HG03354 (cell line): Measurements from ENCODE around the gene OPTC.

Source experiments
- ATAC-seq: cut with Tn5 transposase; IDR thresholded peaks from one replicate; pipeline ENCODE4 v1.9.1; 2021; ENCODE audit warnings: mild to moderate bottlenecking; ENCODE audit not compliant: unreplicated experiment, poor library complexity, severe bottlenecking

OPTC gene

DNA sequence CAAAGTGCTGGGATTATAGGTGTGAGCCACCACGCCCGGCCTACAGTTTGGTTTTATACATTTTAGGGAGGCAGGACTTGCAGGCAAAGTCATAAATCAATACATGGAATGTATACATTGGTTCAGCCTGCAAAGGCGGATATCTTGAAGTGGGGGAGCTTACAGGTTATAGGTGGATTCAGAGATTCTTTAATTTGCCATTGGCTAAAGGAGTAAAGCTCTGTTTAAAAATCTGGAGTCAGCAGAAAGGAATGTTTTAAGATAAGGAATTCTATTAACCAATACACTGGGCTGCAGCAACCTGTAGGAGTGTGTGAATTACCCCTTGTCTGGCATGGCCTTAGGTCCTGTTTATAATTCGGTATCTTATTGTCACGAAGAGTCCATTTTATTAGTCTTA, 57.6 kb downstream of the OPTC start:
- ATAC-seq = no peak

DNA sequence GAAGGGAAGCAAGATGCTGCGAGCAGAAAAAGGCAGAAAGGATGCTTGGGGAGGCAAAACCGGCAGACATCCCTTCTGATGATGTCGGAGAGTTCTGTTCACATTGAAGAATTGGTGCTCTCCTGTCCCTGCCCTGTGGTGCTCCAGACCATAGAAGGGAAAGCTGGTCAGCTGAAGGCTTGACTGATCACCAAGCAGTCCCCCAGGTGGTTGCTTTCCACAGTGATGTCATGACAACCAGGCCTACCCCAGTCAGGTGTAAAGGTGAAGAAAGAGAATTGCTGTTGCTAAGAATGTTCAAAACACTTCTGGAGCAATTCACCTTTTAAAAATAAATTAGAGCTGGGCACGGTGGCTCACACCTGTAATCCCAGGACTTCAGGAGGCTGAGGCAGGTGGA, 59.5 kb downstream of the OPTC start:
- ATAC-seq = no peak

DNA sequence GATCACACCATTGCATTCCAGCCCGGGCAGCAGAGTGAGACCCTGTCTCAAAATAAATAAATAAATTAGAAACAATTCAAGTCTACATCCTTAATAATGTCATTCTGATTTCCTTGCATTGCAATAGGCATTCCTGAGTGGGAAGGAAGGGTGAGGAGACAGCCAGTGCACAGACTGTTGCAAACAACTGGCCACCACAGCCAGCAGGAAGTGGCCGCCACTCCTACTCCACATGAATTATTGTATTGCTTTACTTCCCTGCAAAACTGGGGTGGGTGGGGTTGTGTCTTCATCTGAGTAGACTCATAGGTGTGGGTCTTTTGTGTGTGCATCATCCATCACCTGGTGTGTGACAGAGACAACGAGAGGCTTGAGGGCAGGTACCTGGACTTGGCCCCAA, 60.1 kb downstream of the OPTC start:
- ATAC-seq = no peak

DNA sequence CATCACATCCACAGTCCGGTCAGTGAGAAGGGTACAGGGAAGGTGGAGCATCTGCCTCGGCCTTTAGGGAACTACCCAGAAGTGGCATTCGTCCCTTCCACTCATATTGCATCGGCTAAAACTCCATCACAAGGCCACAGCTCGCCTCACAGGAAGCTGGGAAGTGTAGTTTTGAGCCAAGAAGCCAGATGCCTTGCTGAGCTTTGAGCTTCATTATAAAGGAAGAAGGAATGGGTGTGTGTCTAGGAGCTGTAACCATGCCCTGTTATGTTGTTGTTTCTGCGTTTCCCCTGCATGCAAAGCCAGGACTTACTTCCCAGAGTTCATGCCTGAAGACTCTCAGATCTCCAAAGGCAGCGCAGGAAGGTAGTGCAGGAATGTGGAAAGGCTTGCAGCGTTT, 61.1 kb downstream of the OPTC start:
- no peak for ATAC-seq

DNA sequence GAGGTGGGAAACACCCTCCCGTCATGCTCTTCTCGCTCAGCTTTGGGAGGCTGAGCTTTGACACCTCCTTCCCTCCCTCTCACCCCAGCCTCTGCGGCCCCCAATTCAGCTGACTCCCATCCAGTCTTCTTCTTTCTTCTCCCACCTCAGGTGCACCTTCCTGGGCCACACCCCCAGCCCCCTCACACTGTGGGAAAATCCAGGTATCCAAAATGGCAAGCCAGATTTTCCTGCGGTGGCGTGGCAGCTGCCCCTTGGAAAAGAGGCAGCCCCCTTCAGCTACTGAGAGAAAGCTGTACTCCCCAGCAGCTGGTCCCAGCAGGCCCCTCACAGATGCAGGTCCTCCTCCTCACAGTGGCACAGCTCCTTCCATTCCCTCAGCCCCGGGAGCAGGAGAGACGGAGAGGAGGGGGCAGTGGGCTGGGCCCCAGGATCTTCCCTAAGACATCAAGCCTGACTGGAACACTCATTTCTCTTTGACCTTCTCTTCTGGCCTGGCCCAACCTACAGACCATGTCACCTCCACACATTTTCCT, 61.6 kb downstream of the OPTC start:
- ATAC-seq = no peak

DNA sequence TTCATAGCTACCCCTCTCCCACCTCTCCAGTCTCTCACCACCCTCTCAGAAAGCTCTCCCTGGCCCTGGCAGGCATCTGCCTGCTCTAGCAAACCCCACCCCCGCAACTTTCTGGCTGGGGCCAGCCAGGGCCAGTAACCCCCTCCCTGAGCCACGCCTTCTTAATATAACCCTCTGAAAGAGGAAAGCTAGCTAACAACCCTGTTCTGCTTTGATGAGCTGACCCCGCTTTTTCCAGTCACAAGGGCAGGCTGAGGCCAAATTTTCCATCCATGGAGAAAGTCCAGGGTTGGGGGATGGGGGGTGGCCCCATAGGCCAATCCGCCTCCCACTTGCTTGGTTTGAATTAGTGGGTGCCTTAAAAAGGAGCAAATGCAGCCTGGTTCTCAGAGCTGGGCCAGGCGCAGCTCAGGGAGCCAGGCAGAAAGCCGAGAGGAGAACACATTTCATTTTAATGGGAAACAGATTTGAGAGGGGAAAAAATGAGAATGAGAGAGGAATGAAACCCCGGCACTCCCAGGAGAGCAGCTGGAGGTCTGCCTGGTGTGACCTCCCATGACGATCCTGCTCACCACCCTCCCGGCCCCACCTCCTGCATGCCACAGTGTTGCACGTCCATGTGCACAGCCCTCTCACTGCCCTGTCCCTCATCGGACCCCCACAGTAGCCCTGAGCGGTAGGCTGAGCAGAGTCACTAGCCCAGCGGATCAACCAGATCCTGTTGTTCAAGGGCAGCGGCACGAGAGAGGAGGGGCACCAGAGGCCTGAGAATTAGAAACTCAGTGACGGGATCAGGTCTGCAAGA, 62.3 kb downstream of the OPTC start:
- no peak for ATAC-seq

DNA sequence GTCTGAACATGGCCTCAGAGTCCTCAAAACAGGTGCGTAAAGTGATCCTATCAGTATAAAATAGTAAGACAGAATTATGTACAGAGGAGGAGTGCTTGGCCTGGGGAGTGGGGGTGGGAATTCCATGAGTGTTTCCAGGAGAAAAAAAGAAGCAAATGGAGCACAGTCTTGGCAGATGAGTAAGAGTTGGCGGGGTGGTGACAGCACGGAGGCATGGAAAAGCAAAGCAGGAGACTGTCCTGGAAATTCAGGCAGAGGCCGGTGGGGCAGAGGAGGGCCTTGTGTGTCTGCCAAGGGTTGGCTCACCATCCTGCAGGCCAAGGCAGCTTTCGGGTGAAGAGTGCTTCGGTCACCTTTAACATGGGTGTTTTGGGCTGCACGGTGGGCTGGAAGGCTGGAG, 63.4 kb downstream of the OPTC start:
- no peak for ATAC-seq

DNA sequence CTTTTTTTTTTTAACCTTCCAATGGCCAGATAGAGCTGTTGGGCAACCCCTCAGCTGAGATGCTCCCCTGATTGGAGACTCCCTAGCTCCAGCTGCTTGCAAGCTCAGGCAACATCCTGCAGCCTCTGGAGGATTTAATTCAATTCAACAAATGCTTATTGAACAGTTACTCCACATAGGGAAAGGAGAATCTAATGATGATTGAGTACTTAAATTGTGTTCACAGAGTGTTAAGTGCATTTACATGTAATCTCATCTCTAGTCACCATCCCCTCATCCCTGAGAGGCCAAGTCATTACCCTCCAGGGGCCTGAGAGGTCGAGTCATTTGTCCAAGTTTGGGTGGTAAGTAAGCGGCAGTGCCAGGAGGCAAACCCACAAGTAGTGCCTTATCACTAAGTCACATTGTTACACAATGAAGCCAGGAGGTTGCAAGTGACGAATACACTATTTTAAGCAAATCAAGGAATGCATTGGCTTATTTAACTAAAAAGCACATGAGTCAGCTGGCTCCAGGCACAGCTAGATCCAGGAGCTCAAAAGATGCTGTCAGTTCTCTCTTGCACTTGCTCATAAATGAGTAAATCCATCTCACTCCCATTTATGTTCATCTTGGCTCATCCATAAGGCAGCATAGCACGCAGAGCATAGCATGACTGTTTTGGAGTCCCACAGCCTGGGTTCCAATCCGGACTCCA, 64.3 kb downstream of the OPTC start:
- no peak for ATAC-seq
